ENCODE measurements around the gene B3GNT5.

DNA sequence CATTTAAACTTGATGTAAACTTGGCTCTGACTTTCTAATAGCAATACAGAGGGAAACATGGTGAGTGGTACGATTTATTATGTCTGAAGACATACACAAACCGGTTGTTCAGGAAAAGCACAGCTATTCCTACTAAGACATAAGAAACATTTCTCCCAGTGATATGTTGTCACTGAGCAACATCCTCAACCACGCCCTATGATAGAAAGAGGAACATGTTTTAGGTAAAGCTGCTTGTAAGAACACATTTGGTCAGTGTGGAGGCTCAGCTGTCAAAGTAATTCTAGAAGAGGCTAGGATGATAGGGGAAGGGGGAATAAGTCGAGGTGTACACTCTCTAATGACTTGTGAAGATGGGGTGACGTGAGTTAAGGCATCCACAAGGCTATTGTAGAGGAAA lies 42.7 kb upstream of the B3GNT5 start:
- TF ChIP-seq, protein P1, sequence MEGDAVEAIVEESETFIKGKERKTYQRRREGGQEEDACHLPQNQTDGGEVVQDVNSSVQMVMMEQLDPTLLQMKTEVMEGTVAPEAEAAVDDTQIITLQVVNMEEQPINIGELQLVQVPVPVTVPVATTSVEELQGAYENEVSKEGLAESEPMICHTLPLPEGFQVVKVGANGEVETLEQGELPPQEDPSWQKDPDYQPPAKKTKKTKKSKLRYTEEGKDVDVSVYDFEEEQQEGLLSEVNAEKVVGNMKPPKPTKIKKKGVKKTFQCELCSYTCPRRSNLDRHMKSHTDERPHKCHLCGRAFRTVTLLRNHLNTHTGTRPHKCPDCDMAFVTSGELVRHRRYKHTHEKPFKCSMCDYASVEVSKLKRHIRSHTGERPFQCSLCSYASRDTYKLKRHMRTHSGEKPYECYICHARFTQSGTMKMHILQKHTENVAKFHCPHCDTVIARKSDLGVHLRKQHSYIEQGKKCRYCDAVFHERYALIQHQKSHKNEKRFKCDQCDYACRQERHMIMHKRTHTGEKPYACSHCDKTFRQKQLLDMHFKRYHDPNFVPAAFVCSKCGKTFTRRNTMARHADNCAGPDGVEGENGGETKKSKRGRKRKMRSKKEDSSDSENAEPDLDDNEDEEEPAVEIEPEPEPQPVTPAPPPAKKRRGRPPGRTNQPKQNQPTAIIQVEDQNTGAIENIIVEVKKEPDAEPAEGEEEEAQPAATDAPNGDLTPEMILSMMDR (IDR thresholded peaks at IDR 0.05), result no peak
- TF ChIP-seq EZH2 (IDR thresholded peaks at IDR 0.05; ENCODE audit: borderline replicate concordance, insufficient read depth, low read depth, low read length, poor library complexity, severe bottlenecking), result no peak

All from B cell (primary cell).